SK-N-SH treated with all-trans-retinoic acid at 6 μM for 48 hours (cell line): ENCODE data around the gene OR2T27.
"Not testable (repeated sequence)": the region's sequence is repeated elsewhere in the genome, so short reads cannot be mapped to it uniquely, and the experiment has no call there.

Source experiments
- BACH2 ChIP-seq: fragments of 250-450 bp; sonication (Bioruptor Pico); IDR thresholded peaks from 2 replicates; pipeline ENCODE4 v1.9.0; 2021; ENCODE audit warnings: mild to moderate bottlenecking, borderline replicate concordance
- CSDC2 ChIP-seq: fragments of 250-450 bp; sonication (Bioruptor Pico); IDR thresholded peaks from 2 replicates; pipeline ENCODE4 v1.5.0; 2020; ENCODE audit warnings: mild to moderate bottlenecking, moderate library complexity
- CSRNP3 ChIP-seq: fragments of 250-450 bp; sonication (Bioruptor Pico); IDR thresholded peaks from 2 replicates; pipeline ENCODE4 v1.5.1; 2021; ENCODE audit warnings: mild to moderate bottlenecking, moderate library complexity
- ZFP3 ChIP-seq: fragments of 250-450 bp; sonication (Bioruptor Pico); IDR thresholded peaks from 2 replicates; pipeline ENCODE4 v1.5.0; 2020; ENCODE audit warnings: mild to moderate bottlenecking, moderate library complexity
- ZNF565 ChIP-seq: fragments of 450-650 bp; formaldehyde crosslinking; conservative IDR thresholded peaks from 2 replicates; pipeline ENCODE4 v1.5.0; 2020; ENCODE audit warnings: low read depth, mild to moderate bottlenecking, moderate library complexity
- ZNF70 ChIP-seq: fragments of 450-650 bp; formaldehyde crosslinking; IDR thresholded peaks from 2 replicates; pipeline ENCODE4 v1.5.0; 2020; ENCODE audit warnings: mild to moderate bottlenecking, moderate library complexity
- ZNF8 ChIP-seq: fragments of 450-650 bp; formaldehyde crosslinking; IDR thresholded peaks from 2 replicates; pipeline ENCODE4 v1.5.0; 2020; ENCODE audit warnings: mild to moderate bottlenecking, moderate library complexity

- not testable (repeated sequence) for TF ChIP-seq CSRNP3; ZNF70 (CRISPR knock-in tag); CSDC2; ZNF8 (CRISPR knock-in tag); ZNF565 (CRISPR knock-in tag); BACH2; ZFP3 (CRISPR knock-in tag)
These were observed 15.7 kb downstream of the OR2T27 start for GRCh38 chr1:248639652-248640051.
